PC-3 (cell line): Measurements from ENCODE around the gene ADK. TPM values are rescaled to one million over a fixed set of nuclear protein-coding genes. Genes with fewer than 3 reads are reported as not detected.
A peak's percentile ranks its signal among the peaks of the same experiment; 100 is the strongest.

Experiments
- ATAC-seq: fragments of 200-7000 bp; cut with Tn5 transposase; 2 replicates; pipeline ENCODE4 v1.9.1; 2020; ENCODE audit warnings: mild to moderate bottlenecking, moderate library complexity
- BruUV-seq: library from RNA; stranded (reverse); fragments of 400-500 nt; replicated peaks from 2 replicates; lab custom pipeline; 2021; lab: Mats Ljungman, UMichigan
- CTCF ChIA-PET: fragments of 300-600 bp; sonication (Branson Sonifier 250); formaldehyde crosslinking; loops from one replicate; lab custom pipeline; 2022; ENCODE audit warnings: antibody characterized with exemption; lab: Charles Lee
- POLR2A ChIA-PET: fragments of 300-600 bp; sonication (Branson Sonifier 250); formaldehyde crosslinking; loops from one replicate; lab custom pipeline; 2022; ENCODE audit warnings: antibody characterized with exemption; ENCODE audit not compliant: unreplicated experiment; lab: Charles Lee
- DNase-seq: peaks from one replicate; pipeline ENCODE4 v3.0.0-alpha.2; 2015
- H2AFZ ChIP-seq: fragments of 300-600 bp; sonication (generic); 2 replicates; pipeline ENCODE4 v1.6.0; 2016; ENCODE audit warnings: antibody characterized with exemption, low read length
- H3F3A ChIP-seq: fragments of 300-600 bp; sonication (generic); one replicate; pipeline ENCODE4 v1.6.0; 2017; ENCODE audit warnings: antibody characterized with exemption, low read length, control low read depth, mild to moderate bottlenecking; ENCODE audit not compliant: unreplicated experiment
- H3K27ac ChIP-seq: fragments of 300-600 bp; sonication (generic); 2 replicates; pipeline ENCODE4 v1.5.1; 2016; ENCODE audit warnings: mild to moderate bottlenecking, low read length
- H3K27me3 ChIP-seq: fragments of 300-600 bp; sonication (generic); 2 replicates; pipeline ENCODE4 v1.6.1; 2016; ENCODE audit warnings: low read length, mixed read lengths
- H3K36me3 ChIP-seq: fragments of 300-600 bp; sonication (generic); 2 replicates; pipeline ENCODE4 v1.6.1; 2016; ENCODE audit warnings: low read depth, mixed run types, low read length, mixed read lengths
- H3K4me1 ChIP-seq: fragments of 300-600 bp; sonication (generic); 2 replicates; pipeline ENCODE4 v1.5.1; 2016; ENCODE audit warnings: low read length; ENCODE audit not compliant: insufficient read depth
- H3K4me2 ChIP-seq: fragments of 300-600 bp; sonication (generic); 2 replicates; pipeline ENCODE4 v1.6.0; 2016; ENCODE audit warnings: low read length
- H3K4me3 ChIP-seq: fragments of 300-600 bp; sonication (generic); 2 replicates; pipeline ENCODE4 v1.5.1; 2016; ENCODE audit warnings: mild to moderate bottlenecking, low read length, mixed read lengths
- H3K79me2 ChIP-seq: fragments of 300-600 bp; sonication (generic); 2 replicates; pipeline ENCODE4 v1.6.1; 2017; ENCODE audit warnings: low read length, mixed read lengths
- H3K9ac ChIP-seq: fragments of 300-600 bp; sonication (generic); 2 replicates; pipeline ENCODE4 v1.6.0; 2016; ENCODE audit warnings: mild to moderate bottlenecking, low read length
- H3K9me2 ChIP-seq: fragments of 300-600 bp; sonication (generic); replicated peaks from 2 replicates; pipeline ENCODE4 v1.6.1; 2016; ENCODE audit warnings: mixed run types, low read length, mixed read lengths
- H3K9me3 ChIP-seq: fragments of 300-600 bp; sonication (generic); 2 replicates; pipeline ENCODE4 v1.6.1; 2016; ENCODE audit warnings: low read length, mixed read lengths
- H4K20me1 ChIP-seq: fragments of 300-600 bp; sonication (generic); 2 replicates; pipeline ENCODE4 v1.6.1; 2016; ENCODE audit warnings: low read length, mixed read lengths
- EZH2 ChIP-seq: fragments of 300-600 bp; sonication (generic); IDR thresholded peaks from one replicate; pipeline ENCODE4 v1.6.1; 2017; ENCODE audit warnings: antibody characterized with exemption, mild to moderate bottlenecking, low read length; ENCODE audit not compliant: unreplicated experiment
- EZH2phosphoT487 ChIP-seq: fragments of 300-600 bp; sonication (generic); IDR thresholded peaks from 2 replicates; pipeline ENCODE4 v1.6.1; 2018; ENCODE audit warnings: mild to moderate bottlenecking, antibody characterized with exemption, low read length, borderline replicate concordance
- intact Hi-C: fragments of 100-400 bp; cut with micrococcal nuclease; formaldehyde crosslinking; loops from 2 replicates; pipeline ENCODE4 v1.9.0; 2023
- total RNA-seq: library from RNA; depleted of rRNA; stranded (reverse); fragments of >200 nt; gene quantifications from 2 replicates; pipeline ENCODE4 v1.2.3, GENCODE V29; 2014
- TF ChIP-seq, protein P1 (sequence below): fragments of 300-600 bp; sonication (generic); conservative IDR thresholded peaks from 2 replicates; pipeline ENCODE4 v1.5.1; 2017; ENCODE audit warnings: antibody characterized with exemption, low read depth, mild to moderate bottlenecking, low read length

The ADK gene
- total RNA-seq, 1 experiment from 2014 or later: 256 TPM

DNA sequence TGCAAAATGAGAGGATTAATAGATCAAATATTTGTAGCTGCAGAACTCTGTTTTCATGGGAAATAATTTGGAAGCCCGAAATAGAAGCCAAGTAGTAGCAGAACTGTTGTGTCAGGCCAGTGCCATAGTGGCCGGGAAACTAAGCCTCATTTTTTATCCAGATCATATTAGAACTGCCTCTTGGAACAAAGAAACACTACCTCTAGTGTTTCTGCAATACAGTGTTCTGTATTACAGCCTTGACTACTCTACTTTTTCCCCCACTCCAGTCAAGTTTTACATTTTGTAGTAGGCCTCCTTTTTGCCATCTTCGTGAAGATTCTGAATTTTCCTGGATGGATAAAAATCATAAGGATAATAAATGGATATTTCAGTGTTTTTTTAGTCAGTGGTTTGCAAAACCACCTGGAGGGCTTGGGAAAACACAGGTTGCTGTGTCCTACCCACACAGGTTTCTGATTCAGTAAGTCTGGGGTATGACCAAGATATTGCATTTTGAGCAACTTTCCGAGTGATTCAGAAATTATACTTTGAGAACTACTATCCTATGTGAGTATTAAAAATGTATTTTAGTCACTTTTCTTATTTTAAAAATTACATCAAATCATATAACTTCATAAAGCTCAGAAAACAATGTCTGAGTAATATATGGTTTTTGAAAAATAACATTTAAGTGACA is 349.1 kb downstream of the ADK start:
- Histone ChIP-seq H2AFZ (no peak overlapping the region), H3K9ac (no peak overlapping the region), H3K4me2 (no peak overlapping the region), H4K20me1 (peaks cover 13% of the 10 kb centered on the region; the same call in 1 of the 2 replicates), H3K79me2 (peaks cover 7% of the 10 kb centered on the region; the same call in 1 of the 2 replicates), H3K27ac (no peak overlapping the region), H3K27me3 (no peaks in the 10 kb centered on the region), H3K9me3 (no peaks in the 10 kb centered on the region), H3F3A (peaks cover 16% of the 10 kb centered on the region), H3K36me3 (peaks cover 18% of the 10 kb centered on the region), H3K4me1 (peaks cover 44% of the 10 kb centered on the region), H3K9me2 (no peaks in the 10 kb centered on the region), H3K4me3 (no peak overlapping the region)
- TF ChIP-seq EZH2phosphoT487: no peak
- TF ChIP-seq, protein P1, sequence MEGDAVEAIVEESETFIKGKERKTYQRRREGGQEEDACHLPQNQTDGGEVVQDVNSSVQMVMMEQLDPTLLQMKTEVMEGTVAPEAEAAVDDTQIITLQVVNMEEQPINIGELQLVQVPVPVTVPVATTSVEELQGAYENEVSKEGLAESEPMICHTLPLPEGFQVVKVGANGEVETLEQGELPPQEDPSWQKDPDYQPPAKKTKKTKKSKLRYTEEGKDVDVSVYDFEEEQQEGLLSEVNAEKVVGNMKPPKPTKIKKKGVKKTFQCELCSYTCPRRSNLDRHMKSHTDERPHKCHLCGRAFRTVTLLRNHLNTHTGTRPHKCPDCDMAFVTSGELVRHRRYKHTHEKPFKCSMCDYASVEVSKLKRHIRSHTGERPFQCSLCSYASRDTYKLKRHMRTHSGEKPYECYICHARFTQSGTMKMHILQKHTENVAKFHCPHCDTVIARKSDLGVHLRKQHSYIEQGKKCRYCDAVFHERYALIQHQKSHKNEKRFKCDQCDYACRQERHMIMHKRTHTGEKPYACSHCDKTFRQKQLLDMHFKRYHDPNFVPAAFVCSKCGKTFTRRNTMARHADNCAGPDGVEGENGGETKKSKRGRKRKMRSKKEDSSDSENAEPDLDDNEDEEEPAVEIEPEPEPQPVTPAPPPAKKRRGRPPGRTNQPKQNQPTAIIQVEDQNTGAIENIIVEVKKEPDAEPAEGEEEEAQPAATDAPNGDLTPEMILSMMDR: no peak
- no peak for TF ChIP-seq EZH2
- ChIA-PET POLR2A (interaction anchor here (0.5 to 0.6 kb wide), 2 partner anchors 80 to 350 kb away, joined by 4 read pairs; no protein-coding TSS in a partner anchor), CTCF (interaction anchor here (0.6 kb wide), 1 partner anchor 98 kb away, joined by 3 read pairs; no protein-coding TSS in a partner anchor)
- DNase-seq: no peak
- no peak for ATAC-seq
- BruUV-seq: no TSS peak
- intact Hi-C loops: loop anchor here (5.0 to 10.0 kb wide), 3 partner anchors 218 to 615 kb away; partner anchors contain the start of gene SAMD8

DNA sequence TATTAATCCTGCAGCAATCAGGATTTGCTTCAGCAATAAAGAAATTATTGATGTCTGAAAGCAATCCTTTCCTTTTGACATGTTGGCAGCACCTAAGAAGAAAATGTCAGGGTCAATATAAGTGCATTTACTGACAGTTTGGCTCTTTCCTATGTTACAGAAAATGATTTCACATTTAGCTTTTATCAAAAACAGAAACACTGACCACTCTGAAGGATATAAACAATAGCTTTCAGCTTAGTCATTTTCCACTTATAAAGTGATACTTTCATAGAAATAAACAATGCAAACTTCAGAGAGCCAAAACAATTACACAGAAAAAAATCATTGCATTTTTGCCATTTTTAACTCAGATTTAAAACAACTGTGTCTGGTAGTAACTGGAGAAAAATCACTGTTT is 349.8 kb downstream of the ADK start:
- ChIA-PET POLR2A (interaction anchor here (0.5 kb wide), 1 partner anchor 350 kb away, joined by 4 read pairs; no protein-coding TSS in a partner anchor), CTCF (no interaction called here)
- Histone ChIP-seq H3K27me3 (no peaks in the 10 kb centered on the region), H3F3A (peaks cover 16% of the 10 kb centered on the region), H3K9me3 (no peaks in the 10 kb centered on the region), H3K4me1 (peaks cover 44% of the 10 kb centered on the region), H3K27ac (no peak overlapping the region), H3K4me2 (peak overlapping the region; percentile 0; the same call in 1 of the 2 replicates), H3K4me3 (no peak overlapping the region), H3K9ac (no peak overlapping the region), H3K36me3 (peaks cover 20% of the 10 kb centered on the region), H4K20me1 (peaks cover 13% of the 10 kb centered on the region; the same call in 1 of the 2 replicates), H2AFZ (no peak overlapping the region), H3K9me2 (no peaks in the 10 kb centered on the region), H3K79me2 (peaks cover 7% of the 10 kb centered on the region; the same call in 1 of the 2 replicates)
- intact Hi-C loops: loop anchor here (5.0 to 10.0 kb wide), 3 partner anchors 219 to 614 kb away; partner anchors contain the start of gene SAMD8
- DNase-seq: peak; percentile 46
- no peak for TF ChIP-seq EZH2
- no peak for TF ChIP-seq EZH2phosphoT487
- TF ChIP-seq, protein P1: no peak
- ATAC-seq: peak; percentile 7; the same call in 1 of the 2 replicates
- BruUV-seq: no TSS peak
